ENCODE results near the gene CIZ1. TPM values are rescaled to one million over a fixed set of nuclear protein-coding genes. Genes with fewer than 3 reads are reported as not detected.
A peak's percentile ranks its signal among the peaks of the same experiment; 100 is the strongest.

The CIZ1 gene
- total and polyA plus RNA-seq, 11 donors, result 42.6 to 101 (median 73.8) TPM

DNA sequence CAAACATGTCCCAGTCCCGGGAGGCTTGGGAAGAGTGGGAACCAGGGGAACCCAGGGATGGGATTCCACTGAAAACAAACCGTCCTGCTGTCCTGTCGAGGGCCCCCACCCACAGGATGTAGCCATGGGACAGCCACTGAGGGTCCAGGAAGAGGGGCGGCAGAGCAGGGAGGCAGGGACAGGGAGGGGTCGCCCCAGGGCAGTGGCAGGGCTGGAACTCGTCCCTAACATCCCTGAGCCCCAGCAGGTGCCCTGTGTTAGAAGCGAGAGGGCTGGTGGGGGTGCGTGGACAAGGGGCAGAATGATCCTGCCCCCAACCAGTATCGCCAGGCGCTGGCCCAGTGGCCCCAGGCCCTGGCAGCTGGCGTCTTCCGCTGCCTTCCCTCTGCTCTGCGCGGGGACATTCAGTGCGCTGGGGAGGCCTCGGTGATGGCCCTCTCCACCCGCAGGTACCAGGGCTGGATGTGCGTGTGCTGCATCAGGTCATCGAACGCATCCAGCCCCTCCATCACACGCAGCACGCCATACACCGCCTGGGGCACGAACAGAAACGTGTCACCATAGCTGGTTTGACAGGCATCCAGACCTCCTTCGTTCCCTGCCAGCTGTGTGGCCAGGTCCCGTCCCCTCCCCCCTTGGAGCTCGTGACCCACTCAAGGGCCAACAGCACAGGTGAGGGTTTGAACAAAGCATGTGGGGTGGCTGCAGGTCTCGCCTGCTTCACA is 70.5 kb downstream of the CIZ1 start:
- intact Hi-C loops (cut with DNase I), result no loop called here
- TF ChIP-seq CTCF (IDR thresholded peaks at IDR 0.05), result no peak
- TF ChIP-seq POLR2A (IDR thresholded peaks at IDR 0.05), result no peak
- Histone ChIP-seq H3K9me3 (no peaks in the 10 kb centered on the region), H3K4me3 (no peak overlapping the region), H3K36me3 (peaks cover 0 to 50% (median 46%) of the 10 kb centered on the region in 9 donors), H3K27ac (no peak overlapping the region), H3K4me1 (peaks cover 0 to 23% (median 16%) of the 10 kb centered on the region in 12 donors), H3K27me3 (no peaks in the 10 kb centered on the region)
- WGBS, 4 donors, result 81% methylated on average over 29 of the region's 29 CpGs
- DNase-seq (peak in 3 of 5 donors; percentile 14 to 50 (median 28)), ATAC-seq (no peak)

DNA sequence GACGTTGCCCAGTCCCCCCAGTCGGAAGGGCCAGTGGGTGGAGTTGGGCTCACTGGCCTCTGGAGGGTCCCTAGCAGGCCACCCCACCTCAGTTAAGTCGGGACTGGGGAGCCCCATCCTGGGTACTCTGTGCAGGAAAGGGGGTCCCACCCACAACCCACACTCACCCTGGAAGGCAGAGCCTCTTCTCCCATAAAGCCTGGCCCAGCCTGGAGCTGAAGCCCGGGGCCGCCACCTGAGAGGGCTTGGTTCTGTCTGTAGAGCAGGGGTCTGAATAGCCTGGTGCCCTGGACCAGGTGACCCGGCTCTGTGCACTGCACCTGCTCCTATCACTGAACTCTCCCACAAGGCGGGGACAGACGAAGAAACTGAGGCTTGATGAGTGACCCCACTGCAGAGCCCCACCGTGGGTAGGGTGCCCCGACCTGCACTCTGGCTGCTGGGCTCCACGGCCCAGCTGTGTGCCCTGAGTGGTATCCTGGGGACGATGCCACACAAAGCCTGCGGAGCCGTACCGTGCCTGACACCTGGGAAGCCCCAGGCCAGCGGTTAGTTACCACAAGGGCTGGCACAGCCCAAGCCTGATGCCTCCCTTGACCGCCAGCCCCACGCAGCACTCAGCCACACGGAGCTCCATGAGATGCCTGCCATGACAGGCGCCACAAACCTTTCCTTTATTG is 71.2 kb downstream of the CIZ1 start:
- Histone ChIP-seq H3K4me1 (peaks cover 0 to 16% (median 9%) of the 10 kb centered on the region in 12 donors), H3K9me3 (no peaks in the 10 kb centered on the region), H3K27me3 (no peaks in the 10 kb centered on the region), H3K36me3 (peaks cover 0 to 51% (median 46%) of the 10 kb centered on the region in 9 donors), H3K4me3 (no peak overlapping the region), H3K27ac (no peak overlapping the region)
- intact Hi-C loops (cut with DNase I), result no loop called here
- peak in 3 of 5 donors; percentile 23 to 52 (median 24) for DNase-seq
- TF ChIP-seq CTCF (IDR thresholded peaks at IDR 0.05), result no peak
- TF ChIP-seq POLR2A (IDR thresholded peaks at IDR 0.05), result no peak
- 86 to 89% (median 88%) methylated on average over 16 to 20 of the region's 20 CpGs for WGBS, 4 donors
- ATAC-seq, result no peak

DNA sequence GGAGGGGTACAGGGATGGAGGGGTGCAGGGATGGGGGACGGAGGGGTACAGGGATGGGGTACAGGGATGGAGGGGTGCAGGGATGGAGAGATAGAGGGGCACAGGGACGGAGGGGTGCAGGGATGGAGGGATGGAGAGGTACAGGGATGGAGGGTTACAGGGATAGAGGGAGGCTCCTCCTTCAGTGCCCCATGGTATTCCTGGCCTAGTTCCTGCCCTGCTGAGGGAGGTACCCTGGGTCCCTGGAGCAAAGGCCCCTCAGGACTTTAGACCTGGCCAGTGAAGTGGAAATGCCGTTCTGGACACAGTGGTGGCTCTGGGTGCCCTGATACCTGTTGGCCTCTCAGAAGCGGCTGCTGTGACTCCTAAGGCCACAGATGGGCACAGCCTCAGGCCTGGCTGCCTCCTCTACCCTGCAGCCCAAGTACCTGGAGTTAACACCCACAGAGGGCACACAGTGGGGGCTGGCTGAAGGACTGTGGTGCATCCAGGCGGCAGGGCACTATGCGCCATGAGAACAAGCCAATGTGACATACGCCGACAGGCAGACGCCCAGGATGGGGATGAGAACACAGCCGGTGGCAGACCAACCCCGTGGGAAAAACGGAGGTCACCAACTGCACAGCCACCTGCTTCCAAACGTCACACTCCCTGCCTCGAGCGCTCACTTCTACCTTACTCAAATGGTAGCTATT is 72.3 kb downstream of the CIZ1 start:
- DNase-seq, result peak in 3 of 5 donors; percentile 25 to 40 (median 26)
- Histone ChIP-seq H3K4me3 (no peak overlapping the region), H3K27ac (no peak overlapping the region), H3K27me3 (no peaks in the 10 kb centered on the region), H3K9me3 (no peaks in the 10 kb centered on the region), H3K4me1 (peaks cover 0 to 10% (median 6%) of the 10 kb centered on the region in 12 donors), H3K36me3 (peaks cover 0 to 51% (median 43%) of the 10 kb centered on the region in 9 donors)
- WGBS, 4 donors, result 73 to 83% (median 75%) methylated on average over 14 to 15 of the region's 15 CpGs
- TF ChIP-seq POLR2A (IDR thresholded peaks at IDR 0.05) (no peak), CTCF (IDR thresholded peaks at IDR 0.05) (no peak)
- intact Hi-C loops (cut with DNase I), result loop anchor here in 6 of 10 donors (2.0 to 5.0 kb wide), 4 partner anchors 37 to 177 kb away; no protein-coding TSS in a partner anchor
- no peak for ATAC-seq

Measured in heart left ventricle (tissue), 16 donors.